Skin of body (tissue), 2 donors: Measurements from ENCODE around the gene ARHGAP26. TPM values are rescaled to one million over a fixed set of nuclear protein-coding genes. Genes with fewer than 3 reads are reported as not detected.

Source experiments
- DNase-seq: peaks from one replicate; lab custom pipeline; 2025; lab: John Stamatoyannopoulos, UW
- total RNA-seq: library from RNA; depleted of rRNA; stranded (reverse); fragments of >200 nt; gene quantifications from one replicate; pipeline ENCODE4 v1.2.3, GENCODE V29; 2014

The ARHGAP26 gene
- total RNA-seq, 1 donor from 2014 or later = 40.6 TPM

- no peak for DNase-seq
Observed at GRCh38 chr5:143261748-143262392, 491.7 kb downstream of the ARHGAP26 start.

DNA sequence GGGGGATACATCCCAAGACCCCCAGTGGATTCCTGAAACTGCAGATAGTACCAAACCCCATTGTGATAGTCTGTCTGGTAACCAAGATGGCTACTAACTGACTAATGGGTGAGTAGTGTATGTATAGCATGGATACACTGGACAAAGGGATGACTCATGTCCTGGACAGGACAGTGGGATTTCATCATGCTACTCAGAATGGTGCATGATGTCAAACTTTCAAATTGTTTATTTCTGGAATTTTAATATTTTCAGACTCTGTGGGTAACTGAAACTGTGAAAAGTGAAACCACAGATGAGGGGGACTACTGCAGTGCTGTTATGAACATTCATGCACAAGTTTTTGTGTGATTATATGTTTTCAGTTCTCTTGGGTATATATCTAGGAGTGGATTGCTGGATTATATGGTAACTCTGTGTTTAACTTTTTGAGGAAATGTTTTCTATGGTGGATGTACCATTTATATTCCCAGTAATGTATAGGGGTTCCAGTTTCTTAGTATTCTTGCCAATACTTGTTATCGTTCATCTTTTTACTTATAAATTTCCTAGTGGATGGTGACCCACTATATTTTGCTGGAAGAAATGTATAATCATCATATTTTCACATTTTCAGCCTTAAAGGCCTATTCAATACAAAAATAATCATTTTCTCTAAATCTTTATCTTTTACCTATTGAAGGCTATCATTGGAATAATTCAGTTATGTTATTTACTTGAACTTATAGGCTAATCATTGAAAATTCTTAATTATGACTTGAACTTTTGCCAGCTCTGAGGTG, 492.4 kb downstream of the ARHGAP26 start:
- DNase-seq = no peak

- no peak for DNase-seq
Observed at GRCh38 chr5:143263272-143263810, 493.2 kb downstream of the ARHGAP26 start.

DNA sequence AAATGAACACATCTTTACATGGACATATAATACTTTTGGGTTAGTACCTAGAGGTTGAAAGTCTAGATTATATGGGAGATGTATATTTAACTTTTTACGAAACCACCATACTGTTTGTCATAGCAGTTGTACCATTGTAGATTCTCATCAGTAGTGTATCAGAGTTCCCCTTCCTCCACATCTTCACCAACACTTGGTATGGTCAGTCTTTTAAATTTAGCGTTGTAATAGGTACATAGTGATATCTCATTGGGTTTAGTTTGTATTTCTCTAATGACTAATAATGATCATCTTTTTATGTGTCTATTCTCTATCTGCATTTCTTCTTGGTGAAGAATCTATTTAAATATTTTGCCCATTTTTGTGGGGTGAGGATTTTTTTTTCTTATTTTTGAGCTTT, 495.8 kb downstream of the ARHGAP26 start:
- DNase-seq = no peak

DNA sequence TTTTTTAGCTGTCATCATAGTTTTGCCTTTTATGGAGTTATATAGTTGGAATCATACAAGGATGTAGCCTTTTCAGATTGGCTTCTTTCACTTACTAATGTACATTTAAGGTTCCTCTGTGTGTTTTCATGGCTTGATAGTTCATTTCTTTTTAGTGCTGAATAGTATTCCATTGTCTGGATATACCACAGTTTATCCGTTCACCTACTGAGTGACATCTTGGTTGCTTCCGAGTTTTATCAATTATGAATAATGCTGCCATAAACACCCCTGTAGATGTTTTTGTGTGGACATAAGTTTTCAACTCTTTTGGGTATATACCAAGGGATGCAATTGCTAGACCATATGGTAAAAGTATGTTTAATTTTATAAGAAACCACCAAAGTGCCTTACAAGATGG, 497.0 kb downstream of the ARHGAP26 start:
- no peak for DNase-seq

DNA sequence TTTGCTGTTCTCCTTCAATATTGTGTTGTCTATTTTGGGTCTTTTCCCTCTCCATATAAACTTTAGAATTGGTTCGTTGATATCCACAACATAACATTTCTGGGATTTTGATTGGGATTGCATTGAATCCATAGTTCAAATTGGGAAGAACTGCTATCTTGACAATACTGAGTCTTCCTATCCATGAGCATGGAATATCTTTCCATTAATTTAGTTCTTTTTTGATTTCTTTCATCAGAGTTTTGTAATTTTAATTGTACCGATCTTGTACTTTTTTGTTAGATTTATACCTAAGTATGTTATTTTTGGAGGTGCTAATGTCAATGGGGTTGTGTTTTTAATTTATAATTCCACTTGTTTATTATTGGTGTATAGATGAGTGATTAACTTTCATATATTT, 498.2 kb downstream of the ARHGAP26 start:
- no peak for DNase-seq

DNA sequence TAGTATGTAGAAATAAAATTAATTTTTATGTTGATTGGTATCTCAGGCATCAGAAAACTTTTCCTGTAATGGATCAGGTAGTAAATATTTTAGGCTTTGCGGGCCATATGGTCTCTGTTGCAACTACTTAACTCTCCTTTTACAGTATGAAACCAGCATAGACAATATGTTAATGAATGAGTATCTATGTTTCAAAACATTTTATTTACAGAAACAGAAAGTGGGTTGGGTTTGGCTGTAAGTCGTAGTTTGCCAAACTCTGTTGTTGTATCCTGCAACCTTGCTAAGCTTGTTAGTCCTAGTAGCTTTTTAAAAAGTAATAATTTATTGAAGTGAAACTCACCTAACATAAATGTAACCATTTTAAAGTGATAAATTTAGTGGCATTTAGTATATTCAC, 501.3 kb downstream of the ARHGAP26 start:
- DNase-seq = no peak

GRCh38 chr5:143274952-143275351, 504.8 kb downstream of the ARHGAP26 start:
- DNase-seq = no peak

DNA sequence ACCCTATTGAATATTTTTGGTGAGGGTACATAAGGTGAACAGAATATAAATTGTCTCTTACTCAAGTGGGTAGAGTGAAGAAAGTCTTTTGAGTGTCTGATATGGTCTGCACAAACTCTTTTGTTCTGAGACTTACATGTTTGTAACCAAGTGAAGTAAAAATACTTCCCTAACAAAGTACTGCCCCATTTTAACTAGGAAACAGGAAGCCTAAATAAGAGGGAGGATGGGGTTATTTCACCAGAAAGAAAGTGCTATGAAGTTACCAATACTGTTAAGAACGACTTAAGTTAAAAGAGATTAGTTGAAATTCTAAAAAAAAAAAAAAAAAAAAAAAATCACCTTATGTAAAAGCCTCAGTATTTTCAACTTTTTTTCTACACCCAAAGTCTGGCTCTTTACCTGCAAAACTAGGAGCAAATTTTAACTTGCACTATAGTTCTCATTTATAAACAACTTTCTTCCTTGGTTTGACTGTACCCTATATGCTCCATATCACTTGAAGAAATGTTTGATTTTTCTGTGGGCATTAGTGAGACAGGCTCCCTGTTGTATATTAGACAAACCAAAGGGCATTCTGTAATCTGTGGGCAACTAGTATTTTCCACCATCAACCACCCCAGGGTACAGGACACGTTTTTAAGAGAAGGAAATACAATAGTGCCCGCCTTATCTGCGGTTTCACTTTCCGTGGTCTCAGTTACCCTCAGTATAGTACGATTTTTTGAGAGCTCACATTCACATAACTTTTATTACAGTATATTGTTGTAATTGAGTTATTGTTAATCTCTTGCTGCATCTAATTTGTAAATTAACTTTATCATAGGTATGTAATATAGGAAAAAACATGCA, 505.6 kb downstream of the ARHGAP26 start:
- no peak for DNase-seq

- DNase-seq = no peak
Observed at GRCh38 chr5:143277536-143277935, 507.4 kb downstream of the ARHGAP26 start.

Other genes starting within 250 kb of the ARHGAP26 start
- gene FGF1, start 84.3 kb upstream of the ARHGAP26 start, total RNA-seq = 2.4 TPM